NCI-H1092 treated with DMSO at 0.1 percent for 48 hours (cell line): Measurements from ENCODE around the gene MPV17.
"Not testable (repeated sequence)": the region's sequence is repeated elsewhere in the genome, so short reads cannot be mapped to it uniquely, and the experiment has no call there.

Experiments used
- DNase-seq: peaks from one replicate; lab custom pipeline; 2025; lab: John Stamatoyannopoulos, UW

Gene MPV17

GRCh38 chr2:27298391-27299080 is 24.4 kb downstream of the MPV17 start:
- DNase-seq, result no peak

DNA sequence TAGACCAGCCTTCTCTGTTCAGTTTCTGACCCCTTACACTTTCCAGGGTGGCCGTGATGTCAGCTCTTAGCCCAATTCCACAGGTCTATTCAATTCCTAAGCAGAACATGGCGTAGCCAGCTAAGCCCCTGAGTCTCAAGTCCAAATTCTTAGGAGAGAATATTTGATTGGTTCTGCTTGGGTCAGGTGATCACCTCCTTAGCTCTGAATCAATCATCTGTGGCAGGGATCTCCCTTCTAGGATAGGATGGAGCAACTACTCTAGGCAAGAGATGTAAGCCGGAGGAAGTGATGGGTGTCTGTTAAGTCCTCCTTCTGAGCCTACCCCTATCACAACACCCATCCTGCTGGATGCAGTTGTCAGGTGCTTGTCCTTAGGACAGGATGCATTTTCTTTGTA is 25.7 kb downstream of the MPV17 start:
- no peak for DNase-seq

- DNase-seq, result no peak
Measured at GRCh38 chr2:27296481-27296880, 26.4 kb downstream of the MPV17 start.

DNA sequence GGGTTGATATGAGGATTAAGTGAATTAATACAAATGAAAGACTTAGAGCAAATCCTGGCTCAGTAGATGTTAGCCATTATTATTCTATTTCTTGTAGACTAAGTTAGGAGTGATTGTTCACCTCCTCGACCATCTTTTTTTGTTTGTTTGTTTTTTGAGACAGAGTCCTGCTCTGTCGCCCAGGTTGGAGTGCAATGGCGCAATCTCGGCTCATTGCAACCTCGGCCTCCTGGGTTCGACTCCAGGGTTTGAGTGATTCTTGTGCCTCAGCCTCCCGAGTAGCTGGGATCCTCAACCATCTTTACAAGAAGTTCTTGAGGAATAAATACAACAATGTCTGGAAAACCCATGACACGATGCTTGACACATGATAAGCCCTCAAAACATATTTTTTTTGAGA is 28.0 kb downstream of the MPV17 start:
- DNase-seq, result no peak

- no peak for DNase-seq
Measured at GRCh38 chr2:27291865-27292264, 31.0 kb downstream of the MPV17 start.

GRCh38 chr2:27290549-27290948 is 32.3 kb downstream of the MPV17 start:
- no peak for DNase-seq

DNA sequence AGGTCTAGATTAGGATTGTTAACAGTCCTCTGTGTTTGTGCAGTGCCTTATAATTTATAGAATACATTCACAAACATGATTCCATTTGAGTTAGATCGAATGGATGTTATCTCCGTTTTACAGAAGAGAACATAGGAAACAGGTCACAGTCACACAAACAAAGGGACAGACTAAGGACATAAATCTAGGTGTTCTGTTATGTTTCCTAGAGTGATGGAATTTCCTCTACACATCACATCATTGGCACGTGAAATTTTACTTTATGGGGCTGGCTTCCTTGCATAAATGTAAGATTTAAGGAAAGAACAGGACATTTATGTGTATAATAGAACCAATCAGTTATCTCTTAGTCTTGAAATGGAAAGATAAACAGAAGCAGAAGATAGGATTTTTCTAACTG is 34.3 kb downstream of the MPV17 start:
- no peak for DNase-seq

DNA sequence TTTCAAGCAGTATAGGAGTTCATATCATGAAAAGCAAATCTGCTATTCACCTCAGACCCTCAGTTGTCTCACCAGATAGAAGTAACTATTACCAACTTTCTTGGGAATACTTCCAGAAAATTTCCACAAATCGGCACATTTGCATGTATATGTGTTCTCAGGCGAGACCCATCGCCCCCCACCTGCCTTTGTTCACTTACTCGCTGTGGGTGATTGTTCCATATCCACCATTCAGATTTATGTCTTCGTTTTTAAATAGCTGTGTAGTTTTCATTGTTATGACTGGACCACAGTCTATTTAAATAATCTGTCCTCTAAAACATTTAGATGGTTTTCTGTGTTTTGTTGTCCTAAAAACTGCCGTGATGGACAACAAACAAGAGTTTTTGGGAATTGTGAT is 37.4 kb downstream of the MPV17 start:
- no peak for DNase-seq

DNA sequence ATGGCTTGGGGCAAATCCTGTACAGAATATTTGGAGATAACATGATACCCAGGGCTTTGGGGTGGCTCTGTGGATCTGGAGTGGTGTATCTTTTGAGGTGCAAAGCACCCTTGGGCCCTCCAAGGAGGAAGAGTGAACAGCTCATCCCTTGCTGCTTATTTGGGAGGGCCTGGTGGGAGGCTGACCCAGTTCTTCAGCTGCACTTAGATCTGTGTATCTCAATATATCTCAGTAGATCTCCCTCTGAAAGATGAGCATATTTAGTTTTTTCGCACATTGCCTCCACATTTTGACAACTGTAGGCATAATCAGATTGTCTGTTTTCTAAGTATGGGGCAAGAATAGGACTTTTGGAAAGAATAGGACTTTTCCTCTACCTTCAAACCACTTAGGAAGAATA is 37.9 kb downstream of the MPV17 start:
- DNase-seq, result no peak

GRCh38 chr2:27282892-27283291 is 40.0 kb downstream of the MPV17 start:
- DNase-seq, result no peak

- DNase-seq, result no peak
Measured at GRCh38 chr2:27281855-27282559, 40.9 kb downstream of the MPV17 start, which contains the start of gene TRIM54. Gene TRIM54 (plus strand): TSS chr2:27282429. CDS start chr2:27282732, 303 bp downstream.

DNA sequence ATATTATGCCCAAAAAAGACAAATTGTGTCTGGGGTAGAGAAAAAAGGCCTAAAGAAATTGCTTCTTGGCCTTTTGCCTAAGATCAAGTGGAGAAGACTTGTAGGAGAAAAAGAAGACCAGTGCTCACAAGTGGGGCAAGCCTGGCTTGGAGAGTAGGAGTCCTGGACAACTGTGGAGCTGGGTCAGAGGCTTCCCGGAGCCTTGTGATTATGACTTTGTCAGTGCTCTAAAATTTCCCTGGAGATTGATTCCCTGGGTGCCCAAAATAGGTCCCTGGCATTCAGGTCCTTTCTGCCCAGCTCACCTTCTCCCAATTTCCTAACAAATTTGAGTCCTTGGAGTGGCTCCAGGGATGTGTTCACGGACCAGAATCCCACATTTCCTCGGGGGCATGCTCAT is 41.5 kb downstream of the MPV17 start:
- DNase-seq, result no peak

DNA sequence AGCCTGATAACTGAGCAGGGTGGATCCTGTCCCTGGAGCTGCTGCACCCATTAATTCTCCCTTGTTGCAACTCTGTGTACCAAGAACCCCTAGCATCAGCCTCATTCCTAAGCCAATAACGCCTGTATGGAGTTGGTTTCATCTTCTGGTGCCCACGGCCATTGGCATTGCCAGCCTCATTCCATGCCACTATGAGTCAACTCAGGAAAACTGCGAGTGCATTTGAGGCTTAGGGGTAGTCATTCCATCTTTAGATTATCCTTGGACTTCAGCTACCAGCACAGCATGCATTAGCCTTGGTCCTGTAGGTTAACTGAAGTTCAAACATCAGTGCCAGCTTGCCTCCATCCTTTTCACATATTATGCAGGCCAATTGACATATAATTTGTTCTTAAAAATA is 42.1 kb downstream of the MPV17 start:
- DNase-seq, result no peak

- DNase-seq, result no peak
Measured at GRCh38 chr2:27278010-27278409, 44.9 kb downstream of the MPV17 start.

GRCh38 chr2:27275211-27276150 is 47.4 kb downstream of the MPV17 start, which contains the start of gene DNAJC5G:
Gene DNAJC5G (plus strand): TSS chr2:27275433. CDS start chr2:27276729, 1,296 bp downstream.
- no peak for DNase-seq

GRCh38 chr2:27272537-27273522 is 50.1 kb downstream of the MPV17 start:
- DNase-seq, result not testable (repeated sequence)

DNA sequence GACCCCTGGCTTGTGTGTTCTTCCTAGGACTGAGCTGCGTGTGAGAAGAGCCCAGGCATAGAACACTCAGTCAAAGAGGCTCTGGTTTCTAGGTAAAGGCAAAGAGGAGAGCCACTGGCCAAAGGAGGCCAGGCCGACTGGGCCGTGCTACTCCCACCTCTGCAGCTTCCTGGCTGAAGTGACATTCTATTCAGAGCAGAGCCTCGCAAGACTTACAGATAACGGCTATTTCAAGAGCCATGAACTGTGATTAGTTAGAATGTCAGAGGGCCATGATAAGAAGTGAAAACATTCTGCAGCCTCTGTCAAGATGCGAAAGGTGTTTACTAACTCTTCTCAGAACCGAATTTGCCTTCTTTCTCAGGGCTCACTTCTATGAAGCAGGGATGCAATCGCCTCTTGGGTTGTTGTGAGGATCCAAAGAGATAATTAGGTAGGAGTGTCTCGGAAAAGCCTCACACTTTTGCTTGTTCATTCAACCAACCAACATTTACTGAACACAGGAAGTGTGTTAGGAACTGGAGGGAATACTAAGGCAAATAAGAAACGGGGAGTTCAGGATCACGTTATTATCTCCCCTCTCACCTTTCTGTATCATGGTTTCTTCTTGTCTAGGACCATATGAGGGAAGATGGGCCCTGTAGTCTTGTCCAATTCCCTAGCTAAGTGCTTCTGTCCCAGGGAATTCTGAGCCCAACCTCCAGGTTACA is 51.1 kb downstream of the MPV17 start:
- DNase-seq, result no peak

DNA sequence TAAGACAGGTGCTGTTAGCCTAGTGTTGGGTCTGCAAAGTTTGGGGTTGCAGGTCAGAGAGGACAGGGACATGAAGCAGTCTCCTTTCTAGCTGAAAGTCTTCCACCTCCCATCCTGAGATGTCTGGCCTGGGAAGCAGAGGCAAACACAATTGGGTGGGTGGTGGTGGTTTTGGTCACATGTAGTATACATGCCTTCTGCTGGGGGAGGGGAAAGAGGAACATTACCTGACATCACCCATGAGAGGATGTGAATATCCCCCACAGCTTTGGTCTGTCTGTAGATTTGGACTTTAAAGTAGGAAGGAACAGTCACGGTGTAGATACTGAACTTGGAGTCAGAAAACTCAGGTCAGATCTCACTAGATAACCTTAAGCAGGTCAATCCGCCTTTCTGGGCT is 52.2 kb downstream of the MPV17 start:
- DNase-seq, result no peak

- DNase-seq, result no peak
Measured at GRCh38 chr2:27270131-27270530, 52.8 kb downstream of the MPV17 start.

GRCh38 chr2:27268296-27268695 is 54.6 kb downstream of the MPV17 start:
- not testable (repeated sequence) for DNase-seq

DNA sequence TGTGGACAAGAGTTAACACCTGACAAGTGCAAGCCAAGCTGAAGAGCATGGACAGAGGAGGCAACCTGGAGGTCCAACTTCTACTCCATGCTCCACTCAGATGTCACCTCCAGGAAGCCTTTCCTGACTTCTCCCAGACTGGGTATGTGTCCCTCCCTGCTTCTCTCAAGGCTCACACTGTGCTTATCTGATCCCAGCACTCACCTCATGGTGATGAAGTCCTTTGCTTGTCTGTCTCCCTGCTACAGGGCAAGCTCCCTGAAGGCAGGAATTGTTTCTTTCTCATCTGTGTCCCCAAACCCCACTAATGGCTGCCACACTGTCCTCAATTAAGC is 57.4 kb downstream of the MPV17 start:
- DNase-seq, result no peak
